Neural progenitor cell (in vitro differentiated cells): ENCODE data around the gene ADAMTS14.

ENCODE experiments used
- EZH2 ChIP-seq: fragments of 200-600 bp; sonication (generic); IDR thresholded peaks from 2 replicates; pipeline ENCODE4 v1.6.1; 2017; ENCODE audit warnings: antibody characterized with exemption, mild to moderate bottlenecking, moderate library complexity
- TF ChIP-seq, protein P1 (sequence below): fragments of 200-600 bp; sonication (generic); IDR thresholded peaks from 2 replicates; pipeline ENCODE4 v1.5.1; 2017; ENCODE audit warnings: antibody characterized with exemption, mild to moderate bottlenecking

- TF ChIP-seq, protein P1, sequence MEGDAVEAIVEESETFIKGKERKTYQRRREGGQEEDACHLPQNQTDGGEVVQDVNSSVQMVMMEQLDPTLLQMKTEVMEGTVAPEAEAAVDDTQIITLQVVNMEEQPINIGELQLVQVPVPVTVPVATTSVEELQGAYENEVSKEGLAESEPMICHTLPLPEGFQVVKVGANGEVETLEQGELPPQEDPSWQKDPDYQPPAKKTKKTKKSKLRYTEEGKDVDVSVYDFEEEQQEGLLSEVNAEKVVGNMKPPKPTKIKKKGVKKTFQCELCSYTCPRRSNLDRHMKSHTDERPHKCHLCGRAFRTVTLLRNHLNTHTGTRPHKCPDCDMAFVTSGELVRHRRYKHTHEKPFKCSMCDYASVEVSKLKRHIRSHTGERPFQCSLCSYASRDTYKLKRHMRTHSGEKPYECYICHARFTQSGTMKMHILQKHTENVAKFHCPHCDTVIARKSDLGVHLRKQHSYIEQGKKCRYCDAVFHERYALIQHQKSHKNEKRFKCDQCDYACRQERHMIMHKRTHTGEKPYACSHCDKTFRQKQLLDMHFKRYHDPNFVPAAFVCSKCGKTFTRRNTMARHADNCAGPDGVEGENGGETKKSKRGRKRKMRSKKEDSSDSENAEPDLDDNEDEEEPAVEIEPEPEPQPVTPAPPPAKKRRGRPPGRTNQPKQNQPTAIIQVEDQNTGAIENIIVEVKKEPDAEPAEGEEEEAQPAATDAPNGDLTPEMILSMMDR: no peak
- no peak for TF ChIP-seq EZH2
Observed at GRCh38 chr10:70776455-70777005, 104.2 kb downstream of the ADAMTS14 start.
